Measurements from ENCODE around the gene KIF5A. TPM values are rescaled to one million over a fixed set of nuclear protein-coding genes. Genes with fewer than 3 reads are reported as not detected.
"Not testable (repeated sequence)": the region's sequence is repeated elsewhere in the genome, so short reads cannot be mapped to it uniquely, and the experiment has no call there.

The KIF5A gene
- total RNA-seq, 2 experiments from 2014 or later = 1.3 to 1.4 TPM

DNA sequence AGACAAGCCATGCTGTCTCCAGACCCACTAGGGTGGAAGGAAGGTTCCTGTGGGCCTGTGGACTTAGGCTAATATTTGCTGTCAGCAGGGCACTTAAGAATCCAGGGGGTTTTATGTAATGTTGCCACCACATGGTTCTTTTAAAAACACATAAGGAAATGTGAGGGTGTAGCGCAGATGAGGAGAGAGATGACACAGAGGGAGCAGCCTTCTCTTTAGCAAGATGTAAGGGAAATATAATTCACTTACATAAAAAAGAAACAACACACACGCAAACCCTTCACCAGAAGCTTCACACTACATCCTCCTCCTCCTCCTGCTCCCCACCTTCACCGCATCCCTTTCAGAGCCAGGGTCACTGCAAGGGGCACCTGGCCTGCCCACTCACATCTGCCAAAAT, 36.3 kb downstream of the KIF5A start:
- no peaks in the 10 kb centered on the region for H3K36me3 Mint-ChIP-seq (ENCODE audit: low read depth)
- H3K4me1 Mint-ChIP-seq = peaks cover 6% of the 10 kb centered on the region
- DNase-seq = no peak
- ChIA-PET POLR2A (no interaction called here), CTCF (interaction anchor here (2.2 to 5.6 kb wide), 3 partner anchors 13 to 39 kb away, joined by 8 to 76 read pairs (median 19); partner anchors contain the start of gene DCTN2)
- intact Hi-C loops (cut with DNase I, micrococcal nuclease) = no loop called here
- ATAC-seq = no peak
- H3K9me3 Mint-ChIP-seq (ENCODE audit: low read depth) = no peaks in the 10 kb centered on the region
- H3K27me3 Mint-ChIP-seq = peaks cover 5% of the 10 kb centered on the region
- H3K27ac Mint-ChIP-seq = no peak overlapping the region
- H3K4me3 Mint-ChIP-seq = no peak overlapping the region

DNA sequence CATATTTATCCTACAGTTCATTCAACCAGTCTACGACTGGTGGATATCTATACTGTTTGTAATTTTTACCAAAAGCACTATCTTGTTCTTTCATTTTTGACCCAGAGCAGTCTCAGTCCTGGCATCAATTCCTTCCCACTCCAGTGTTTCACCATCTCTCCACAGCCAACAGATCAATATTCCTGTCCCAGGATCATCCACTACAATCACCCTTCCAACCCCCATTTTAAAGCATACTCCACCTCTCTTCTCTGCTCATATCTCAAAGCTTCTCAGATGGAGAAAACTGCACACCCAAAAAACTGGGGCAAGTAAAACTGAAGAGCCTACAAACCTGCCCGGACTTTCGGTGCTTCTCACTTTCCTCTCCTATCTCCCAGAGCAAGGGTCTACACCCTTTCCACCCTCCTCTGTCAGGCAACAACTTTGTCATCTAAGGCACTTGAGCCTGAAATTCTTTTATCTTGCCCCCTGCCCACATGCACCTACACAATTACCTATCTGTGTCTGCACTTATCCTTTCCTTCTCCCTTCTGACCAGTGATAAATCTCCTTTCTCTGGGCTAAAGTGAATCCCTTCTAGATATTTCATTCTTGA, 37.1 kb downstream of the KIF5A start:
- H3K9me3 Mint-ChIP-seq (ENCODE audit: low read depth) = no peaks in the 10 kb centered on the region
- H3K4me3 Mint-ChIP-seq = no peak overlapping the region
- ChIA-PET POLR2A (no interaction called here), CTCF (interaction anchor here (0.5 to 2.2 kb wide), 3 partner anchors 12 to 45 kb away, joined by 3 to 8 read pairs (median 4); partner anchors contain the start of gene DCTN2)
- DNase-seq (no peak), ATAC-seq (no peak)
- intact Hi-C loops (cut with DNase I, micrococcal nuclease) = no loop called here
- peaks cover 5% of the 10 kb centered on the region for H3K27me3 Mint-ChIP-seq
- H3K27ac Mint-ChIP-seq = no peak overlapping the region
- H3K4me1 Mint-ChIP-seq = peaks cover 11% of the 10 kb centered on the region
- H3K36me3 Mint-ChIP-seq (ENCODE audit: low read depth) = no peaks in the 10 kb centered on the region

DNA sequence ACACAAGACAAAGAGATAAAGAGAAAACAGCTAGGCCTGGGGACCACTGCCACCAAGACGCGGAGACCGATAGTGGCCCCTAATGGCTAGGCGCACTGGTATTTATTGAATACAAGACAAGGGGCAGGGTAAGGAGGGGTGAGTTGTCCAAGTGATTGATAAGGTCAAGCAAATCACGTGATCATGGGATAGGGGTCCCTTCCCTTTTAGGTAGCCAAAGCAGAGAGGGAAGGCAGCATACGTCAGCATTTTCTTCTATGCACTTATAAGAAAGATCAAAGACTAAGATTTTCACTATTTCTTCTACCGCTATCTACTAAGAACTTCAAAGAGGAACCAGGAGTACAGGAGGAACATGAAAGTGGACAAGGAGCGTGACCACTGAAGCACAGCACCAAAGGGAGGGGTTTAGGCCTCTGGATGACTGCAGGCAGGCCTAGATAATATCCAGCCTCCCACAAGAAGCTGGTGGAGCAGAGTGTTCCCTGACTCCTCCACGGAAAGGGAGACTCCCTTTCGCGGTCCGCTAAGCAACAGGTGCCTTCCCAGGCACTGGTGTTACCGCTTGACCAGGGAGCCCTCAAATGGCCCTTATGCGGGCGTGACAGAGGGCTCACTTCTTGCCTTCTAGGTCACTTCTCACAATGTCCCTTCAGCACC, 39.2 kb downstream of the KIF5A start:
- H3K4me3 Mint-ChIP-seq; ATAC-seq; H3K27me3 Mint-ChIP-seq; DNase-seq; H3K27ac Mint-ChIP-seq; H3K9me3 Mint-ChIP-seq (ENCODE audit: low read depth); intact Hi-C loops (cut with DNase I, micrococcal nuclease); H3K36me3 Mint-ChIP-seq (ENCODE audit: low read depth); POLR2A ChIA-PET: not testable (repeated sequence)
- CTCF ChIA-PET = interaction anchor here (1.0 to 1.2 kb wide), 2 partner anchors 32 to 38 kb away, joined by 4 to 5 read pairs; no protein-coding TSS in a partner anchor
- peaks cover 21% of the 10 kb centered on the region for H3K4me1 Mint-ChIP-seq

DNA sequence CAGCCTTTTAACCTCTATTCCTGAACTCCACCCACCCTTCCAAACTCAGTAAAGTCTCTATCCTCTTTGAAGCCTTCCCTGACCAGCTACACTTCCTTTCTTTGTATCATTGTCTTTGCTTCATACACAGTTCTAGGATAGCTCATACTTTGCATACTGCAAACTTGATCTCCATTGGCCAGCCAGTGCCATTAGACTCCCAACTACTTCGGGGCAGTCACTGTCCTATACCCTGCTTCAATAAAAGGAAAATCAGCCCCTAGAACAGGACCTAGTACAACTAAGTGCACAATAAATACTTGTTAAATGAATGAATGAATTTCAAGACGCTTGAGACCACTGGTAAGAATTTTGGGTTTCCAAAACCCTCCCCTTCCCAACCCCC, 40.6 kb downstream of the KIF5A start:
- POLR2A ChIA-PET = interaction anchor here (0.9 kb wide), 1 partner anchor 24 kb away, joined by 4 read pairs; no protein-coding TSS in a partner anchor
- Mint-ChIP-seq H3K27me3 (no peaks in the 10 kb centered on the region), H3K9me3 (ENCODE audit: low read depth) (no peaks in the 10 kb centered on the region), H3K4me3 (peak overlapping the region; percentile 82), H3K4me1 (peaks cover 21% of the 10 kb centered on the region), H3K36me3 (ENCODE audit: low read depth) (no peaks in the 10 kb centered on the region), H3K27ac (peak overlapping the region; percentile 70)
- ATAC-seq (no peak), DNase-seq (no peak)
- CTCF ChIA-PET = interaction anchor here (1.0 to 1.8 kb wide), 4 partner anchors 24 to 361 kb away, joined by 3 to 4 read pairs (median 3); partner anchors contain the start of genes B4GALNT1 and SHMT2
- intact Hi-C loops (cut with DNase I, micrococcal nuclease) = no loop called here

DNA sequence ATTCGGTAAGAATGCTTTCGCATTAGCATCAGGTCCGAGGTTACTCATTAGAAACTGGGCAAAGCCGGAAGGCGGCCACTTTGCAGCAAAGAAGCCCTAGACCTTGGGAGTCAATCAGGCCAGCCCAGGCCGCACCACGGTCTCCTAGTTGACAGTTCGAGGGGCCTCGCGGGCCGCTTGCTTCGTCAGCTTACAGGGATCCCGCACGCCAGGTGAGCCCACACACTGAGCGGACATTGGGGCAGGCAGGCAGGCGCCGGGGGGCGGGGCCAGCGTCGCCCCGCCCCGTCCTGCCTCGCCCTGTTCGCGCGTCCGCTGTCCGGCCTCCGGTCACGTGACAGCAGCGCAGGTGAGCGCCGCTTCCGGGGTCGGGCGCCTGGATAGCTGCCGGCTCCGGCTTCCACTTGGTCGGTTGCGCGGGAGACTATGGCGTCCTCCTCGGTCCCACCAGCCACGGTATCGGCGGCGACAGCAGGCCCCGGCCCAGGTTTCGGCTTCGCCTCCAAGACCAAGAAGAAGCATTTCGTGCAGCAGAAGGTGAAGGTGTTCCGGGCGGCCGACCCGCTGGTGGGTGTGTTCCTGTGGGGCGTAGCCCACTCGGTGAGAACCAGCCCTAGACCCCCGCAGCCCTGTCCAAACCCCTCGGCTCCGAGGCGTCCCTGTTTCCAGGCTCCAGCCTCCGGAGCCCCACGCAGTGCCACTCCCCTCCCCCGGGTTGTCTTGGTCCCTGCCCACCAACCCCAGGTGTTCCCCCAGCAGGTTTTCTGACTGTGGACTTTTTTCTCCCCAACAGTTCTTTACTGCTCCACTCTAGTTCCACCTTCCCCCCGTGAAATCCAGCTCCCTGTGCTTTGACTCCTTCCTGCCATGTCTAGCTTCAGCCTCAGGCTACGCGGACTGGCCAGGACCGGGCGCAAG, 41.3 kb downstream of the KIF5A start, which contains the start of gene PIP4K2C:
TSS of gene PIP4K2C (plus strand) at position 329 of the 918 bp plus-strand sequence. CDS start at position 427, 98 bp downstream.
- DNase-seq = peak; percentile 87
- H3K4me3 Mint-ChIP-seq = peak within 1 kb of the TSS; percentile 82
- no peaks in the 10 kb centered on the region for H3K36me3 Mint-ChIP-seq (ENCODE audit: low read depth)
- H3K27me3 Mint-ChIP-seq = no peaks in the 10 kb centered on the region
- CTCF ChIA-PET = interaction anchor here (0.5 to 3.7 kb wide), 10 partner anchors 8 to 542 kb away, joined by 3 to 28 read pairs (median 3); partner anchors contain the start of genes B4GALNT1 and SHMT2
- intact Hi-C loops (cut with DNase I, micrococcal nuclease) = loop anchor here in 1 of 2 experiments (1.0 kb wide), 5 partner anchors 13 to 102 kb away; partner anchors contain the start of genes ARHGEF25, DCTN2, DTX3 and MBD6
- POLR2A ChIA-PET = interaction anchor here (0.5 to 0.9 kb wide), 3 partner anchors 9 to 154 kb away, joined by 3 to 4 read pairs (median 3); partner anchors contain the start of gene TSPAN31
- H3K27ac Mint-ChIP-seq = peak within 1 kb of the TSS; percentile 70
- ATAC-seq = peak; percentile 98
- H3K9me3 Mint-ChIP-seq (ENCODE audit: low read depth) = no peaks in the 10 kb centered on the region
- H3K4me1 Mint-ChIP-seq = peaks cover 21% of the 10 kb centered on the region

- ChIA-PET CTCF (interaction anchor here (0.5 to 3.7 kb wide), 7 partner anchors 9 to 543 kb away, joined by 3 to 28 read pairs (median 3); no protein-coding TSS in a partner anchor), POLR2A (interaction anchor here (0.6 kb wide), 2 partner anchors 8 to 11 kb away, joined by 3 read pairs; no protein-coding TSS in a partner anchor)
- Mint-ChIP-seq H3K27ac (peak overlapping the region; percentile 69), H3K36me3 (ENCODE audit: low read depth) (no peaks in the 10 kb centered on the region), H3K9me3 (ENCODE audit: low read depth) (no peaks in the 10 kb centered on the region), H3K27me3 (no peaks in the 10 kb centered on the region), H3K4me1 (peaks cover 21% of the 10 kb centered on the region), H3K4me3 (peak overlapping the region; percentile 82)
- intact Hi-C loops (cut with DNase I, micrococcal nuclease) = loop anchor here in 1 of 2 experiments (1.0 kb wide), 5 partner anchors 12 to 101 kb away; partner anchors contain the start of genes ARHGEF25, DCTN2, DTX3 and MBD6
- no peak for DNase-seq
- no peak for ATAC-seq
Measured at GRCh38 chr12:57591782-57592325, 42.0 kb downstream of the KIF5A start.

- ChIA-PET CTCF (interaction anchor here (0.6 to 3.7 kb wide), 14 partner anchors 9 to 167 kb away, joined by 3 to 28 read pairs (median 4); no protein-coding TSS in a partner anchor), POLR2A (interaction anchor here (0.7 kb wide), 1 partner anchor 17 kb away, joined by 3 read pairs; no protein-coding TSS in a partner anchor)
- H3K4me3 Mint-ChIP-seq = peak overlapping the region; percentile 82
- ATAC-seq (no peak), DNase-seq (no peak)
- peaks cover 21% of the 10 kb centered on the region for H3K4me1 Mint-ChIP-seq
- H3K27ac Mint-ChIP-seq = peak overlapping the region; percentile 21
- peaks cover 3% of the 10 kb centered on the region for H3K36me3 Mint-ChIP-seq (ENCODE audit: low read depth)
- H3K27me3 Mint-ChIP-seq = no peaks in the 10 kb centered on the region
- intact Hi-C loops (cut with DNase I, micrococcal nuclease) = no loop called here
- no peaks in the 10 kb centered on the region for H3K9me3 Mint-ChIP-seq (ENCODE audit: low read depth)
Measured at GRCh38 chr12:57592551-57593165, 42.8 kb downstream of the KIF5A start.

- Mint-ChIP-seq H3K4me1 (peaks cover 21% of the 10 kb centered on the region), H3K9me3 (ENCODE audit: low read depth) (no peaks in the 10 kb centered on the region), H3K4me3 (no peak overlapping the region), H3K36me3 (ENCODE audit: low read depth) (peaks cover 5% of the 10 kb centered on the region), H3K27me3 (no peaks in the 10 kb centered on the region), H3K27ac (no peak overlapping the region)
- CTCF ChIA-PET = interaction anchor here (0.6 to 3.7 kb wide), 14 partner anchors 10 to 148 kb away, joined by 3 to 28 read pairs (median 4); no protein-coding TSS in a partner anchor
- intact Hi-C loops (cut with DNase I, micrococcal nuclease) = no loop called here
- POLR2A ChIA-PET = no interaction called here
- ATAC-seq = no peak
- no peak for DNase-seq
Measured at GRCh38 chr12:57593187-57593586, 43.3 kb downstream of the KIF5A start.

- CTCF ChIA-PET = interaction anchor here (0.6 to 3.0 kb wide), 9 partner anchors 8 to 36 kb away, joined by 3 to 19 read pairs (median 3); no protein-coding TSS in a partner anchor
- Mint-ChIP-seq H3K27ac (no peak overlapping the region), H3K9me3 (ENCODE audit: low read depth) (no peaks in the 10 kb centered on the region), H3K36me3 (ENCODE audit: low read depth) (peaks cover 17% of the 10 kb centered on the region), H3K27me3 (no peaks in the 10 kb centered on the region), H3K4me3 (no peak overlapping the region), H3K4me1 (peaks cover 18% of the 10 kb centered on the region)
- POLR2A ChIA-PET = interaction anchor here (0.7 kb wide), 1 partner anchor 9 kb away, joined by 3 read pairs; no protein-coding TSS in a partner anchor
- intact Hi-C loops (cut with DNase I, micrococcal nuclease) = no loop called here
- DNase-seq (no peak), ATAC-seq (no peak)
Measured at GRCh38 chr12:57600395-57600794, 50.6 kb downstream of the KIF5A start.

GRCh38 chr12:57602544-57602943, 52.7 kb downstream of the KIF5A start:
- no peaks in the 10 kb centered on the region for H3K27me3 Mint-ChIP-seq
- H3K36me3 Mint-ChIP-seq (ENCODE audit: low read depth) = peaks cover 15% of the 10 kb centered on the region
- no peak overlapping the region for H3K4me3 Mint-ChIP-seq
- H3K9me3 Mint-ChIP-seq (ENCODE audit: low read depth) = no peaks in the 10 kb centered on the region
- CTCF ChIA-PET = interaction anchor here (0.7 to 1.6 kb wide), 2 partner anchors 9 to 19 kb away, joined by 6 read pairs; no protein-coding TSS in a partner anchor
- H3K27ac Mint-ChIP-seq = no peak overlapping the region
- H3K4me1 Mint-ChIP-seq = peaks cover 23% of the 10 kb centered on the region
- POLR2A ChIA-PET = interaction anchor here (0.6 kb wide), 1 partner anchor 11 kb away, joined by 3 read pairs; no protein-coding TSS in a partner anchor
- DNase-seq (no peak), ATAC-seq (no peak)
- intact Hi-C loops (cut with DNase I, micrococcal nuclease) = no loop called here

All from activated CD4-positive, alpha-beta T cell treated with anti-CD3 and anti-CD28 coated beads for 36 hours (primary cell).